ENCODE data around the gene SRRM2. TPM values are rescaled to one million over a fixed set of nuclear protein-coding genes. Genes with fewer than 3 reads are reported as not detected.

The SRRM2 gene
- 50.2 and 53.7 TPM in 2 replicates for total RNA-seq (2012; rRNA removed)

- H3K27me3 ChIP-seq (ENCODE audit: control insufficient read depth, insufficient read depth, low read length) = no peaks in the 10 kb centered on the region
- peaks cover 16% of the 10 kb centered on the region for H3K36me3 ChIP-seq (ENCODE audit: insufficient read depth, low read length)
- peak within 1 kb of the TSS; percentile 95 for H3K9ac ChIP-seq (ENCODE audit: low read depth, low read length)
- H3K4me1 ChIP-seq (ENCODE audit: control insufficient read depth, insufficient read depth, low read length) = peaks cover 27% of the 10 kb centered on the region
- H3K4me3 ChIP-seq (ENCODE audit: low read length) = peak within 1 kb of the TSS; percentile 86
- H3K4me2 ChIP-seq (ENCODE audit: low read length) = peak within 1 kb of the TSS; percentile 94
- H3K9me3 ChIP-seq (replicated peaks; ENCODE audit: low read length) = no peaks in the 10 kb centered on the region
These were observed at the start of gene SRRM2 for GRCh38 chr16:2752035-2752849. Gene SRRM2 (plus strand): TSS chr16:2752638. CDS start chr16:2756365, 3,727 bp downstream.

- H3K9me3 ChIP-seq (replicated peaks; ENCODE audit: low read length) = no peaks in the 10 kb centered on the region
- H3K9ac ChIP-seq (ENCODE audit: low read depth, low read length) = no peak overlapping the region
- H3K36me3 ChIP-seq (ENCODE audit: insufficient read depth, low read length) = peaks cover 85% of the 10 kb centered on the region
These were observed 49.3 kb upstream of the SRRM2 start for GRCh38 chr16:2702871-2703745.

GRCh38 chr16:2704166-2704982 lies 48.1 kb upstream of the SRRM2 start:
- no peak overlapping the region for H3K4me3 ChIP-seq (ENCODE audit: low read length)
- no peak overlapping the region for H3K9ac ChIP-seq (ENCODE audit: low read depth, low read length)
- H3K9me3 ChIP-seq (replicated peaks; ENCODE audit: low read length) = no peaks in the 10 kb centered on the region
- no peaks in the 10 kb centered on the region for H3K27me3 ChIP-seq (ENCODE audit: control insufficient read depth, insufficient read depth, low read length)
- peaks cover 5% of the 10 kb centered on the region for H3K4me1 ChIP-seq (ENCODE audit: control insufficient read depth, insufficient read depth, low read length)
- H3K4me2 ChIP-seq (ENCODE audit: low read length) = no peak overlapping the region
- H3K36me3 ChIP-seq (ENCODE audit: insufficient read depth, low read length) = peaks cover 84% of the 10 kb centered on the region

More at GRCh38 chr16:2702871-2703745, 49.3 kb upstream of the SRRM2 start:
- Histone ChIP-seq H3K27me3 (ENCODE audit: control insufficient read depth, insufficient read depth, low read length) (no peaks in the 10 kb centered on the region), H3K4me2 (ENCODE audit: low read length) (no peak overlapping the region), H3K4me1 (ENCODE audit: control insufficient read depth, insufficient read depth, low read length) (peaks cover 13% of the 10 kb centered on the region), H3K4me3 (ENCODE audit: low read length) (no peak overlapping the region)

GRCh38 chr16:2704983-2705275 lies 47.5 kb upstream of the SRRM2 start:
- H3K4me1 ChIP-seq (ENCODE audit: control insufficient read depth, insufficient read depth, low read length) = no peaks in the 10 kb centered on the region
- no peak overlapping the region for H3K9ac ChIP-seq (ENCODE audit: low read depth, low read length)
- no peak overlapping the region for H3K4me3 ChIP-seq (ENCODE audit: low read length)
- no peaks in the 10 kb centered on the region for H3K27me3 ChIP-seq (ENCODE audit: control insufficient read depth, insufficient read depth, low read length)
- no peaks in the 10 kb centered on the region for H3K9me3 ChIP-seq (replicated peaks; ENCODE audit: low read length)
- no peak overlapping the region for H3K4me2 ChIP-seq (ENCODE audit: low read length)
- peaks cover 79% of the 10 kb centered on the region for H3K36me3 ChIP-seq (ENCODE audit: insufficient read depth, low read length)

GRCh38 chr16:2705351-2705750 lies 47.1 kb upstream of the SRRM2 start:
- Histone ChIP-seq H3K9me3 (replicated peaks; ENCODE audit: low read length) (no peaks in the 10 kb centered on the region), H3K4me3 (ENCODE audit: low read length) (no peak overlapping the region), H3K36me3 (ENCODE audit: insufficient read depth, low read length) (peaks cover 75% of the 10 kb centered on the region), H3K9ac (ENCODE audit: low read depth, low read length) (no peak overlapping the region), H3K27me3 (ENCODE audit: control insufficient read depth, insufficient read depth, low read length) (no peaks in the 10 kb centered on the region), H3K4me2 (ENCODE audit: low read length) (no peak overlapping the region), H3K4me1 (ENCODE audit: control insufficient read depth, insufficient read depth, low read length) (no peaks in the 10 kb centered on the region)

GRCh38 chr16:2706085-2706484 lies 46.4 kb upstream of the SRRM2 start:
- H3K9ac ChIP-seq (ENCODE audit: low read depth, low read length) = no peak overlapping the region
- no peaks in the 10 kb centered on the region for H3K4me1 ChIP-seq (ENCODE audit: control insufficient read depth, insufficient read depth, low read length)
- no peaks in the 10 kb centered on the region for H3K9me3 ChIP-seq (replicated peaks; ENCODE audit: low read length)
- H3K27me3 ChIP-seq (ENCODE audit: control insufficient read depth, insufficient read depth, low read length) = no peaks in the 10 kb centered on the region
- H3K4me3 ChIP-seq (ENCODE audit: low read length) = no peak overlapping the region
- H3K4me2 ChIP-seq (ENCODE audit: low read length) = no peak overlapping the region
- H3K36me3 ChIP-seq (ENCODE audit: insufficient read depth, low read length) = peaks cover 67% of the 10 kb centered on the region

- Histone ChIP-seq H3K36me3 (ENCODE audit: insufficient read depth, low read length) (peaks cover 61% of the 10 kb centered on the region), H3K4me3 (ENCODE audit: low read length) (no peak overlapping the region), H3K4me2 (ENCODE audit: low read length) (no peak overlapping the region)
These were observed 45.7 kb upstream of the SRRM2 start for GRCh38 chr16:2706611-2707311.

GRCh38 chr16:2707368-2708289 lies 44.8 kb upstream of the SRRM2 start:
- Histone ChIP-seq H3K36me3 (ENCODE audit: insufficient read depth, low read length) (peaks cover 54% of the 10 kb centered on the region), H3K9ac (ENCODE audit: low read depth, low read length) (no peak overlapping the region), H3K4me3 (ENCODE audit: low read length) (no peak overlapping the region), H3K9me3 (replicated peaks; ENCODE audit: low read length) (no peaks in the 10 kb centered on the region), H3K27me3 (ENCODE audit: control insufficient read depth, insufficient read depth, low read length) (no peaks in the 10 kb centered on the region), H3K4me2 (ENCODE audit: low read length) (no peak overlapping the region), H3K4me1 (ENCODE audit: control insufficient read depth, insufficient read depth, low read length) (no peaks in the 10 kb centered on the region)

More at GRCh38 chr16:2706611-2707311, 45.7 kb upstream of the SRRM2 start:
- H3K9me3 ChIP-seq (replicated peaks; ENCODE audit: low read length) = no peaks in the 10 kb centered on the region
- no peak overlapping the region for H3K9ac ChIP-seq (ENCODE audit: low read depth, low read length)
- no peaks in the 10 kb centered on the region for H3K4me1 ChIP-seq (ENCODE audit: control insufficient read depth, insufficient read depth, low read length)
- H3K27me3 ChIP-seq (ENCODE audit: control insufficient read depth, insufficient read depth, low read length) = no peaks in the 10 kb centered on the region

- H3K9me3 ChIP-seq (replicated peaks; ENCODE audit: low read length) = no peaks in the 10 kb centered on the region
- H3K4me1 ChIP-seq (ENCODE audit: control insufficient read depth, insufficient read depth, low read length) = no peaks in the 10 kb centered on the region
- H3K4me3 ChIP-seq (ENCODE audit: low read length) = no peak overlapping the region
- H3K36me3 ChIP-seq (ENCODE audit: insufficient read depth, low read length) = peaks cover 48% of the 10 kb centered on the region
- H3K27me3 ChIP-seq (ENCODE audit: control insufficient read depth, insufficient read depth, low read length) = no peaks in the 10 kb centered on the region
- no peak overlapping the region for H3K9ac ChIP-seq (ENCODE audit: low read depth, low read length)
- no peak overlapping the region for H3K4me2 ChIP-seq (ENCODE audit: low read length)
These were observed 44.2 kb upstream of the SRRM2 start for GRCh38 chr16:2708290-2708639.

- Histone ChIP-seq H3K36me3 (ENCODE audit: insufficient read depth, low read length) (peaks cover 40% of the 10 kb centered on the region), H3K9me3 (replicated peaks; ENCODE audit: low read length) (no peaks in the 10 kb centered on the region), H3K4me1 (ENCODE audit: control insufficient read depth, insufficient read depth, low read length) (no peaks in the 10 kb centered on the region), H3K4me3 (ENCODE audit: low read length) (no peak overlapping the region), H3K9ac (ENCODE audit: low read depth, low read length) (no peak overlapping the region), H3K27me3 (ENCODE audit: control insufficient read depth, insufficient read depth, low read length) (no peaks in the 10 kb centered on the region), H3K4me2 (ENCODE audit: low read length) (no peak overlapping the region)
These were observed 43.4 kb upstream of the SRRM2 start for GRCh38 chr16:2708955-2709587.
